LNCaP clone FGC (cell line): ENCODE data around the gene FDX2.
A peak's percentile ranks its signal among the peaks of the same experiment; 100 is the strongest.

Source experiments
- DNase-seq: peaks from one replicate; pipeline ENCODE4 v3.0.0-alpha.2; 2011; ENCODE audit warnings: low read depth
- H3K4me3 ChIP-seq: 2 replicates; pipeline ENCODE4 v1.5.1; 2011; ENCODE audit warnings: mild to moderate bottlenecking, low read depth, low read length, control low read depth
- CTCF ChIP-seq: IDR thresholded peaks from 2 replicates; pipeline ENCODE4 v1.5.1; 2012; ENCODE audit warnings: mild to moderate bottlenecking; ENCODE audit not compliant: control insufficient read depth, insufficient read depth; ENCODE audit errors: extremely low read depth

The FDX2 gene

GRCh38 chr19:10270180-10270615, 45.6 kb downstream of the FDX2 start:
- no peak for TF ChIP-seq CTCF
- no peak for DNase-seq
- H3K4me3 ChIP-seq = no peak overlapping the region

- H3K4me3 ChIP-seq = peak overlapping the region; percentile 27; the same call in 1 of the 2 replicates
- peak; percentile 28 for DNase-seq
- TF ChIP-seq CTCF = peak; percentile 97
Observed at GRCh38 chr19:10269333-10270179, 46.3 kb downstream of the FDX2 start.

GRCh38 chr19:10268071-10268470, 47.7 kb downstream of the FDX2 start:
- no peak overlapping the region for H3K4me3 ChIP-seq
- no peak for DNase-seq
- TF ChIP-seq CTCF = no peak

GRCh38 chr19:10266706-10267105, 49.1 kb downstream of the FDX2 start:
- no peak for DNase-seq
- no peak for TF ChIP-seq CTCF
- H3K4me3 ChIP-seq = no peak overlapping the region

GRCh38 chr19:10262771-10263170, 53.0 kb downstream of the FDX2 start:
- no peak for TF ChIP-seq CTCF
- no peak overlapping the region for H3K4me3 ChIP-seq
- DNase-seq = no peak

GRCh38 chr19:10260141-10260584, 55.7 kb downstream of the FDX2 start:
- TF ChIP-seq CTCF = no peak
- DNase-seq = no peak
- no peak overlapping the region for H3K4me3 ChIP-seq
